GM19395 (cell line): Measurements from ENCODE around the gene RGS6.
"Not testable (repeated sequence)": the region's sequence is repeated elsewhere in the genome, so short reads cannot be mapped to it uniquely, and the experiment has no call there.

Experiments used
- ATAC-seq: cut with Tn5 transposase; IDR thresholded peaks from one replicate; pipeline ENCODE4 v1.9.1; 2021; ENCODE audit warnings: mild to moderate bottlenecking, moderate library complexity; ENCODE audit not compliant: unreplicated experiment

RGS6 gene

DNA sequence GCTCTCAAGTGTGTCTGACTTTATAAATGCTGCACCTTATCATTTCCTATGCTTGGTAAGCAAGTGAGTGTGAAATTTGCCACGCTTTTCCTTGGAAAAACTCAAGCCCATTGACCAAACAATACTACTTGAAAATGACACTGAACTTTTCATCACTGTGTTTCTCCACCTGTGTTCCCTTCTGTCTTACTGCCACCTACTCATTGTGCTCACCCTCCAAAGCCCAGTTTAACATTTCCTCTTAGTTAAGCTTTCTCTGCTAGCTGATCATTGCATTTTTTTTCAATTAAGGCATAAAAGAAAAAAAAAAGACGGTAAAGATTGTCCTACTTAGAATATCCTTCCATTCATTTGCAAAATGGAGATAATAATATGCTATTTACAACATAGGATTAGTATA is 516.0 kb downstream of the RGS6 start:
- no peak for ATAC-seq

DNA sequence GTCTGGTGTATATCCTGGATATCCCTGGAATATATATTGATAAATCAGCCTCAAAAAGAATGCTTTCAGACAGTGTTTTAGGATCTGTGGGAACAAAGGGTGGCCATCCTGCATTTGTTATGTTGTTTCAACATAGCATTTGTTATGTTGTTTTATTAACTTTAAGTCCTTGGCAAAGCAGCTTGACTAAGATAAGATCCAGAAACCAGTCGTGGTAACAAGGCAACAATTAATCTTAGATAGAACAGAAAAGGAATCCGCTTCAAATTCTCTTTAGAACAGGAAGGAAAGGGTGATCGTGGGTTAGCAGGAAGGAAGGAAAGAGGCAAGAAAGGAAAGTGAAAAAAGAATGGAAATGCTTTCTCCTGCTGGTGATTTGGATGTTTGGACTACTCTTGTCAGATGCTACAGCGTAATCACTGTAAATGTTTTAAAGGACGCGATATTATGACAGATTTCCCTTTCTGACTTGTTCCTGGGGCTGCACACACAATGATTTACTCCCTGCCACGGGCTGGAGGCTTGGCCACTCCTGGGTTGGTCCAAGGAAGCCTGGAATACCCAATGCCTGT is 518.3 kb downstream of the RGS6 start:
- no peak for ATAC-seq

DNA sequence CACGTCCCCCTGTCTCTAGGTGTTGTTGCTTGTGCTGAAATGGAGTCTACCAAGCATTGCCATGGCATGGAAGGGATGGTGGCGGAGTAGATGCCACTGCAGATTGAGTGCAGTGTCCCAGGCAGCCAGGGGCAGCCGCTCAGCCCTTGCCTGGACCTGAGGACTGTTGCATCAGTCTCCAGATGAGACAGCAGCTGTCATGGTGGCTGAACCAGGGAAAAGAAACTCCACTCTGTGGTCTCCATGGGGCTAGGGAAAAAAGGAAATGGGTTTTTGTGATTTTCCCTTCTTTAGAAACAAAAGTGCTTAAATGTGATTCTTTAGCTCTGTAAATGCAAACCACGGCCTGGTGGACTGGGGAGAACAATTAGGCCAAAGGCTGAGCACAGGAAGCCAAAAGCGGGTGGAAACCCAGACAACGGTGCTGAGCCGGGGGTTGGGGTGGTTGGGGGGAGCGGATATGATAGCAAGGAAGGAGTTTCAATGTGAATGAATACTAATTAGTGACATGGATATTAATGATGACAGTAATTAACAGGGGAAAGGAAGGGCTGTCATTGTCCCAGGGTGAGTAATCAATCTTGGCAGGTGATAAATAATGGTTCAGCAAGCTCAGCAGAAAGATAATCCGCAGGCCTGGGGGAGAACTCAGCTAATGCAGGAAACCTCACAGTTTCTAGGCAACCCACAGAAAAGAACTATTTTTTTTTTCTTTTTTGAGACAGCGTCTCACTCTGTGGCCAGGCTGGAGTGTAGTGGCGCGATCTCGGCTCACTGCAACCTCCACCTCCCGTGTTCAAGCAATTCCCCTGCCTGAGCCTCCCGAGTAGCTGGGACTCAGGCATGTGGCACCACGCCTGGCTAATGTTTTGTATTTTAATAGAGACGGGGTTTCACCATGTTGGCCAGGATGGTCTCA is 519.1 kb downstream of the RGS6 start:
- peak; percentile 81 for ATAC-seq

DNA sequence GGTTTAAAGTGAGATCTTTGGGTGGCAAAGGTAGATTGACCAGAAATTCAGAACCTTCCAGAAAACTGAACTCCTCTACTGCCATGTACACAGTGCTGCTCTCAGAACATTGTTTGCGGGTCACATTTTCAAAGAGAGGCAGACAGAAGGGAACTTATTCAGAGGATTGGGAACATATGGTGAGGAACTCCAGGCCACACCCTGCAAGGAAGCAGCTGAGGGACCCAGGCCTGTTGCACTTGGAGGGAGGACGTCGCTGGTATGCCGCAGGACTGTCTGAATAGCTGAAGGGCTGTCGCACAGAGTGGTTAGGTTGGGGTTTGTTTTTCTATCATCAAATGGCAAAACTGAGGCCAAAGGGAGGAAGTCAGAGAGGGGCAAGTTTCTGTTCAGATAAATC is 520.5 kb downstream of the RGS6 start:
- no peak for ATAC-seq

DNA sequence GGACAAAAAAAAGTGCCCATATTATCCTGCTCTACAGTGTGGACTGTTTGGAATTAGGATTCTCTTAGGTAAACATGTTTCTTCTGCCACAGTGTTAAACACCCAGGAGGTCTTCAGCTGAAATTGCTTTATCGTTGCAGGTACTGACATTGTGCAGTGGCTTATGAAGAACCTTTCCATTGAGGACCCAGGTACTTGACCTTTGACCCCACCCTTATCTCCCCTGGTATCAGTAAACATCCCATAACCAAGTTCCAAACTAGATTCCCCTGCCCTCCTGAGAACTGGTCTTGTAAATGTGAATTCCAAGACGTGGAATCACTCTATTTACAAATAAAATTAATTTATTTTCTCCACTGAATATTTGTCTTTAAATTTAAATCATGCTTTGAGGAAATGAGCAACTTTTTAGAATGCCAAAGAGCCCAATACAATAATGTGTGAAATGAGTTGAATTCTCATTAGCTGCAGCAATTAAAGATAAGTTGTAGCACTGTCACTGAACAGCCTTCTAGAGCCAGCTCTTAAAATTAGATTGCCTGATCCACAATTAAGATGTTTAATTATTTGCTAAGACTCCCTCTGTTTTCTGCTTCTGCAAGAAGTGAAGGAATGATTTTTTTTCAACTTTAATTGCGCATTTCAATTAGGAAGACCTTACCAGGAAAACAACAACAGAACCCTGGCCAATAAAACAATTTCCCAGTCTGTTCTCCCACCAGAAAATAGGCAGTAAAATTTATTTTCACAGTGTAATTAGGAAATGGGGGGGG is 522.3 kb downstream of the RGS6 start:
- ATAC-seq, result no peak

DNA sequence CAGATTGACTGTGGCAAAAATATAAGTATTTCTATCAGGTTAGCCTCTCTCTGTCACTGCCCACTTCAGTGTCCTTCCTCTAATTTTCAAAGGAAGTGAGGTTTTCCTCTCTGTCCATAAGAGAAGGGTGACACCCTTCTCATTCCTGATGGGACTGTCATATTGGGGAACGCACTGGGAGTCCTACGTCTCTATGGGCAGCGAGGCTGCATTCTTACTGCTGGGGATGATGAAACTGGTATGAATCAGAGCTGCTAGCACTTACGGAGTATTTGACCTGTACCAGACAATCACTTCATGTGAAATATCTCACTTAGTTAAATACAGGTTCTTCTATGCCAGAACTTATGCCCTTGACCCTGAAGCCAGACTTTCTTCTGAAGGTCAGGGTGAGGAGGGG is 525.4 kb downstream of the RGS6 start:
- no peak for ATAC-seq

DNA sequence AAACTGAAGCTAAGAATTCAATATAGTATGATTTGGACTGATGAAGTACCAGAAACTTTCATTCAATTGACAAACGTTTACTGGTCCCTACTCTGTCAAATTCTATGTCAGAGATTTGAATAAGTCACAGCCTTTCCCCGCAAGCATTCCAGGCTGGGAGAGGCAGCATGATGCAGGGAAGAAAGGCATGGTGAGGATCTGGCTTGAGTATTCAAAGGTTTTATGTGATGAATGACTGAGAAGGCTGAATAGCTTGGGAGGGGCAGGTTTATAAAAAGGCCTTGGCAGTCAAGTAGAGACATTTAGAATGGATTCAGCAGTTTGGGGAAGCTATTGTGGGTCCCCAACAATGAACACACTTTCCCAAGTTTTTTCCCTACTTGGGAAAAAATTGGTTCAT is 529.8 kb downstream of the RGS6 start:
- no peak for ATAC-seq

DNA sequence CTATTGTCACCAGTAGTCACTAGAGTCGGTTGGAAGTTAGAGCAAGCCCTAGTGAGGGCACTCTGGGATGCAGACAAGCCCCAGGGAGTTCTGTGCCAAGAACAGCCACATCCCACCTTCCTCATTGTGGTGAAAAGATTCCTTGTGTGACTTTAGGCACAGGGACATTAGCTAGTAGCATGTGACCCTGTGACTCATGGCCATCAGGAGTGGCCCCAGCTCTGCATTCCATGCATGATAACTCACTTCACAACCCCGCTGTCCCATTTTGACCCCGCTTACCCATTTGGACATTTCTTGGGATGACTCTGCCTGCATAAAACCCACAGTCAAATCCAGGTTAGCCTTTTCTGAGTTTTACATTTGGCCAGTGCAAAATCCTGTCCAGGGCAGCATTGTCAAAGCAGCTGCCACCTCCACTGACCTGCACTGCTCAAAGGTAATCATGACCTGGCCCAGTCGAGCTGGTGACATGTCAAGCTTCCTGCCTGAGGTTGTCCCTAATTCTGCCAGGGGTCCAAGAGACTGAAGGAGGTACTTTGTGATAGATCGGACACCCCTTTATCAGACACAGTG is 531.1 kb downstream of the RGS6 start:
- ATAC-seq, result no peak

DNA sequence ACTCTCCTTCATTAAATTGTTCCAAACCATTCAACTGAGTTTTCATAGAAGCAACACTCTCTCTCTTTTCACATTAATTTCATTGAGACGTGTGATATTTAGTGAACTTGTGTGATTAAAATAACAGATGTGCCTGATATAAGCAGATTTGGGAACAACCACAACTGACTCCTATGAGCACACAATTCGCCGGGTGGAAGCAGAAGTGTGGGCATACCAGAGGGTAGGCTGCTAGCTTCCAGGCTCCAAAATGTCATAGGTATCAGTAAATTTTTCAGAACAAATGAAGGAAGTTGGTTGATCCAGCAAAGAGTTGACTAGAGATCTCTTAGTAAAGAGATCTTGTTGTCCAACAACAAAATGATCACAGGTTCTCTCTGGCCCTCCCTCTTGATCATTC is 532.0 kb downstream of the RGS6 start:
- ATAC-seq, result no peak

DNA sequence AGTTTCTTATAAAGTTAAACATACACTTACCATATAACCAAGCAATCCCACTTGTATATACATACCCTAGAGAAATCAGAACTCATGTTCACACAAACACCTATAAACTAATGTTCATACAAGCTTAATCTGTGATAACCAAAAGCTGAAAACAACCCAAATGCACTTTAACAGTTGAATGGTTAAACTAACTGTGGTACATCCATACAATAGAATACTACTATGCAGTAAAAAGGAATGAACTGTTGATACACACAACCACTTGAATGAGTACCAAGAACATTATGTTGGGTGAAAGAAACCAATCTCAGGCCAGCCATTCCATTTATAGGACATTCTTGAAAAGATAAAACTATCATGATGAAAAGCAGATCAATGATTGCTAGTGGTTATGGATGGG is 534.1 kb downstream of the RGS6 start:
- ATAC-seq, result no peak

DNA sequence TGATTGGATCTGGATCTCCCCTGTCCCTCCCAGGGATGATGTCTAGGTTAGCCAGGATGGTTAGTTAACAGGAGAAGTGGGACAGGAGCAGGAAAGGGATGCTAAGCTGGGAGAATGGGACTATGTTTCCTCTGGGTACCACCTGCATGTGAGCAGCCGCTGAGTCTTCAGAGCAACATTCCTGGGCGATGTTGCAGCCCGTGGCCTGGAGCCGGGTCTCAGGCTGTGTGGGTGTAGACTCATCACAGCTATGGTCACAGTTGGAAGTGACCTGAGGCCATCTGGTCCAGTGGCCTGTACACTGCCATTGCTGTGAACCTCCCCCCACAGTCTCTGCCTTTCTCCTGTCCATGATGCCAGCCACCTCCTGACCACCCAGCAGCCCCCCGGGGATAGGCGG is 539.1 kb downstream of the RGS6 start:
- ATAC-seq, result no peak

DNA sequence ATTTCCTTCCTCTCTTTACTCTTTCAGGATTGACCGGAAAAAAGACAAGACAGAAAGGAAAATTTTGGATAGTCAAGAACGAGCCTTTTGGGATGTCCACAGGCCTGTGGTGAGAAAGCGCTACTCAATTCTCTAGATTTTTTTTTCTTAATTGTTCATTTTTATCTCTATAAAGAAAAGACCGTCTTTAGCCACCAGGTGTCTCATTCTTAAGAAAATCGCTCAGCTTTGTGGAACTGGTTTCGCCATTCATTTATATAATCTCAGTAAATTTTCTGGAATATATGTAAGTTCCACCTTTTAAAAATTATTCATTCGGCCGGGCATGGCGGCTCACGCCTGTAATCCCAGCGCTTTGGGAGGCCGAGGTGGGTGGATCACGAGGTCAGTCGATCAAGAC is 540.6 kb downstream of the RGS6 start:
- ATAC-seq, result no peak

DNA sequence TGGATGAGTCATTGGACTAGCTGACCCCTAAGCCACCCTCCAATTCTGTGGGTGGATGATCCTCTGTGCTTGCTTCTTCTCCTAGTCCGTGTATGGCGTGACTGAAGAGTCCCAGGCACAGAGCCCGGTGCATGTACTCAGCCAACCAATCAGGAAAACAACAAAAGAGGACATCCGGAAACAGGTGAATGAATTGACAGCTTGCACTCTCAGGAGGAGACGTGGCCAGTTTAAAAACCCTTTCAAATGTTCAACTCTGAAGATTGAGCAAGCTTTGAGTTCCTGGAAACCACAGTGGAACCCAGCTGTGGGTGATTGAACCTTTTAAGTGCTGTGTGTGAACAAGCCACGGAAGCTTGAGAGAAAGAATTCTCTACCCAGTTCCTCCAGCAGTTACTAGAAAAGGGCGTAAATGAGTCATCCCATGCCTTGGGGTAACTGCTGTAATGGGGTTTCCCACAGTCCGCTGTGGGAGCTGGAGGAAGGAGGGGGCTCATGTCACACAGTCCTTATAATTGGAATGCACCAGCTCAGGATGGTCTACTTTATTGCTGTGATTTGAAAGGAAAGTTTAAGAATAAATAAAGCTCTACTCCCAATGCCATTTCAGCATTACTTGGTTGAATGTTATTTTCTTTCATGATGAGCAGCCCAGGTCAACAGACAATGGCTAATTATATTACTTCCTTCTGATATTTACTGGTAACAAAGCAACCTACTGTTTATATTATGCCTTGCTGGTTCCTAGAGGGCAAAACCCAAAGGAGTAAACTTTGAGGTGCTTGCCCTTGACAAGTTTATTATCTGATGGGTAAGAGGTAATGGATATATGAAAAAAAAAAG is 544.6 kb downstream of the RGS6 start:
- ATAC-seq, result peak; percentile 86

DNA sequence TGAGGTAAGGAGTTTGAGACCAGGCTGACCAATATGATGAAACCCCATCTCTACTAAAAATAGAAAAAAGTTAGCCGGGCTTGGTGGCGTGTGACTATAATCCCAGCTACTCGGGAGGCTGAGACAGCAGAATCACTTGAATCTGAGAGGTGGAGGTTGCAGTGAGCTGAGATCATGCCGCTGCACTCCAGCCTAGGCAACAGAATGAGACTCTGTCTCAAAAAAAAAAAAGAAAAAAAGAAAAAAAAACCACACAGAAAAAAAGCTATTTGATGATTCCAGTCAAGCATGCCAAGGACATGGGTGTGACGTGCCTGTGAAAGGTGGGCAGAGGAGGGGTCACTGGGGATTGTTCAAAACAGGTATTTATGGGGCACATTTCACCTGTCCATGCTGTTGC is 545.3 kb downstream of the RGS6 start:
- ATAC-seq, result not testable (repeated sequence)

DNA sequence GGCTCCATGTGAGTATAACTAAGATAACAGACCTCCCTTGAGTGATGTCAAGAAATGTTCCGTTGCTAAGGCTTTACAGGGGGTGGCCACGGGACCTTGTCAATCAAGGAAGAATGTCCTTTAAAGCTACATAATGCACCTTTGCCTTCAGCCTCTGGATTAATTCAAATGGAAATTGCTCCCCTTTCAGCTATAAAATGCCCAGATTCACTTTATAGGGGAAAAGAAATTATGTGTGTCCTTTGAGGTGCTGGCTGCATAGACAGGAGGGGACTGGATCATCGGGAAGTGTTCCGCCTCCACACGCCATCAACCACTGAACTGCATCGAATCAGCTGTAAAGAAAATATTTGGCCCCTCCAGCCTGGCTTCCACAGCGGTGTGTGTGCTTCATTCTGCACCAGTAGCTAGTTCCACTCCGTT is 546.3 kb downstream of the RGS6 start:
- ATAC-seq, result no peak

DNA sequence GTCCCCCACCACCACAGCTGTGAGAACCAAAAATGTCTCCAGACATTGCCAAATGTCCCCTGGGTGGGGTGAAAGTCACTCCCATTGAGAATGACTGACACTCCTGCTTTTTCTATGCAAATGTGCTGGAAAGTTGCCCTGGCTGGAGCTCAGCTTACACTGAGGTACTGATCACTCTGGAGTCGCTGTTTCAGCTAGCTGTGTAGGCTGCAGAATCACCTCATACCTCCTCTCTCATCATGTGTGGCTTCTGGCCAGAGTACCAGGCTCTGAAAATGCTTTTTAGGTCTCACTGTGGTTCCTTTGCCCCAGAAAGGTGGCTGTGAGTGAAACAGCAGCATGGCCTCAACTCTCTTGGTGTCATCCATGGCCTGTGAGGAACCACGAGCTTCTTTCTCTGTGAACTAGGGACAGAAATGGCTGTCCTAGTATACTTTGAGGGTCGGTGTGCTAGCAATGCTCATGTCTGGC is 547.3 kb downstream of the RGS6 start:
- no peak for ATAC-seq

DNA sequence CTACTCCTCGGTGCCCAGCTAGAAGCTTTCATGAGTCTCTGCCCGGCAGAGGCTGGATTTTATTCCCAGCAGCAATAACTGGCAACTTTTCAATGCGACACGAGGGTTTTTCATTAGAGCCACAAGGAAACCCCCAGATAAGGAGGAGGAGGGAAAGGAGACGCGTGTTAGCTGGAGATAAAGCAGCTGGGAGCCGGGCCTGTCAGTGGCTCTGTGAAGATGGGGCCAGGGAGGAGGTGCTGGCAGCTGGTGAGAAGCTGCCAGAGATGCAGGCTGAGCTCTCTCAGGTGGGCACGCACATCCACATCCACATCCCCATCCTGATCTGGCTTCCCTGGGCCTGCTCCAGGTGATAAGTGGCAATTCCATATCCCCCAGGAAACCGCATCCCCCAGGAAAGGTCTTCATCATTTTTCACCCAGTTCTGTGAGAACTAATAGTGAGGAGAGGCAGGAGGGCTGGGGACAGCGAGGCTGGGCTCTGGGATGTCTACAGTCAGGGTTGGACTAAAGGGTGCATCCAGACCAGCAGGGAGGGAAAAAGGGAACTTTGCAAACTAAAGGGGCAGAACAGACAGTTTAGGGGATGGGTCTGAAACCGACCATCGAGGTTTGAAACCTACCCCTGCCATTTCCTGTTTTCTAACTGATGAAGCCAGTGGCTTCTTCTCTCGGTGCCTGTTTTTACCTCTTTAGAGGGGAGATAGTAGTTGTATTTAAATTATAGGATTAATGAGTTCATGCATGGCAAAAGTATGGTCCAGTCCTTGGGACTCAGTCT is 548.4 kb downstream of the RGS6 start:
- ATAC-seq, result no peak

DNA sequence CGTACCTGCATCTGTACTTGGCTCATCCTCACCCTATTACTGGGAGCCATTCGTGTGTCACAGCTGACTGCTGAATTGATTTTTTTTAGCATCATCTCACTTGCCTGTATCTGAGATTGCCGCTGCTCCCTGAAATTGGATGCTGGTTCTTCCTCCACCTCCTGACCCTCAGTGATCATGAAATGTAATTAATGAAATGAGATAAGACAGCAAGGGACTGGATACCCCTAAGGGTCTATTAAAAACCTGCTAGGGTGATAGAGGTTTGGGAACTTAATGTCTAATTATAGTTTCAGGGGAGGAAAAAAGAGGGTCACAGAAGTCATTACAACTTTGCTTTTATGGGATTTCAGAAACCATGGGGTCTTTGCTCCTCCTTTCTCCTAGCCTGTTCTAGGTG is 551.1 kb downstream of the RGS6 start:
- ATAC-seq, result no peak

DNA sequence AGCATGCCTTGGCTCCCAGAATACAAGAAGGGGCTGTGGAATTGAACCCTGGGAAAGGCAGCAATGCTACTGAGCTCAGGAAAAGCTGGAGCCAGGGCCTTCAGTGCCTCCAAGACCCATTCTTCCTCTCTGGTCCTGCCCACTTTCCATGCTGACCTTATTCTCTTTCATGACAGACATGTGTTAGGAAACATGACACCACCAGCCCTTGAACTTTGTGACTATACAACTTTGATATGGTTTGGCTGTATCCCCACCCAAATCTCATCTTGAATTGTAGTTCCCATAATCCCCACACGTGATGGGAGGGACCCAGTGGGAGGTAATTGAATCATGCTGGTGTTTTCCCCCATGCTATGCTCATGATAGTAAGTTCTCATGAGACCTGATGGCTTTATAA is 553.5 kb downstream of the RGS6 start:
- no peak for ATAC-seq

DNA sequence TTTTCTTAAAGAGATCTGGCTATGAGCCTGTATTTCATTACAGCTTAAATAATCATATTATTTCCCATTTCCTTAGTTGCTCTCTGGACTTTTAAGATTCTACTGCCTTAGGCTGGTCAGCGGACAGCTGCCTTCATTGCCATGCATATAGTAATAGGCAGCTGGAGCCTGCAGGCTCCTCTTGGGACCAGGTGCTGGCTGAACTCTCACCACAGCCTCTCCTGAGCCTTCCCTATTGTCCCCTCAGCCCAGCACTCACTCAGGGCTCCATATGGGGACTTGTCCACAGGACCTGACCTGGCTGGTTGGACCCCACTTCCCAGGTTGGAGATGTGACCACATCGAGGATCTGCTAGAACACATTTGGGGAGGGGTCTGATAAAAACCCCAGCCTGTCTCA is 556.3 kb downstream of the RGS6 start:
- no peak for ATAC-seq
